Measurements from ENCODE around the gene RNF126.
"Not testable (repeated sequence)": the region's sequence is repeated elsewhere in the genome, so short reads cannot be mapped to it uniquely, and the experiment has no call there.

Gene RNF126

GRCh38 chr19:662962-663681, at the start of gene RNF126:
TSS of gene RNF126 (minus strand) at chr19:663214. CDS start at chr19:663121, 93 bp downstream.
- peak; percentile 84 to 85 for DNase-seq (ENCODE audit: low read depth in 2 of 2)

GRCh38 chr19:711254-711653, 48.2 kb upstream of the RNF126 start:
- DNase-seq (ENCODE audit: low read depth in 2 of 2): no peak

GRCh38 chr19:710767-711166, 47.8 kb upstream of the RNF126 start:
- no peak for DNase-seq (ENCODE audit: low read depth in 2 of 2)

- no peak for DNase-seq (ENCODE audit: low read depth in 2 of 2)
These were observed 47.1 kb upstream of the RNF126 start for GRCh38 chr19:709965-710571.

- DNase-seq (ENCODE audit: low read depth in 2 of 2): no peak
These were observed 46.4 kb upstream of the RNF126 start for GRCh38 chr19:709196-709964.

GRCh38 chr19:708154-709143, 45.4 kb upstream of the RNF126 start, which contains the start of gene PALM:
TSS of gene PALM (plus strand) at chr19:708935. CDS start at chr19:709147, 212 bp downstream.
- DNase-seq (ENCODE audit: low read depth in 2 of 2): no peak

GRCh38 chr19:704447-704741, 41.4 kb upstream of the RNF126 start:
- no peak for DNase-seq (ENCODE audit: low read depth in 2 of 2)

GRCh38 chr19:703651-704446, 40.8 kb upstream of the RNF126 start:
- DNase-seq (ENCODE audit: low read depth in 2 of 2): no peak

- no peak for DNase-seq (ENCODE audit: low read depth in 2 of 2)
These were observed 40.3 kb upstream of the RNF126 start for GRCh38 chr19:703329-703650.

- not testable (repeated sequence) for DNase-seq (ENCODE audit: low read depth in 2 of 2)
These were observed 39.8 kb upstream of the RNF126 start for GRCh38 chr19:702847-703246.

- not testable (repeated sequence) for DNase-seq (ENCODE audit: low read depth in 2 of 2)
These were observed 36.9 kb upstream of the RNF126 start for GRCh38 chr19:699885-700284.

GRCh38 chr19:698529-698928, 35.5 kb upstream of the RNF126 start:
- not testable (repeated sequence) for DNase-seq (ENCODE audit: low read depth in 2 of 2)

- no peak for DNase-seq (ENCODE audit: low read depth in 2 of 2)
These were observed 32.4 kb upstream of the RNF126 start, which contains the start of gene PRSS57 for GRCh38 chr19:695352-695949. TSS of gene PRSS57 (minus strand) at chr19:695452. CDS start at chr19:695430, 22 bp downstream.

GRCh38 chr19:694481-695351, 31.7 kb upstream of the RNF126 start:
- no peak for DNase-seq (ENCODE audit: low read depth in 2 of 2)

GRCh38 chr19:690203-690602, 27.2 kb upstream of the RNF126 start:
- DNase-seq (ENCODE audit: low read depth in 2 of 2): no peak

GRCh38 chr19:688992-689391, 26.0 kb upstream of the RNF126 start:
- DNase-seq (ENCODE audit: low read depth in 2 of 2): no peak

- DNase-seq (ENCODE audit: low read depth in 2 of 2): no peak
These were observed 25.2 kb upstream of the RNF126 start for GRCh38 chr19:688214-688613.

GRCh38 chr19:687569-688166, 24.7 kb upstream of the RNF126 start:
- no peak for DNase-seq (ENCODE audit: low read depth in 2 of 2)
